ENCODE results near the gene ZNF101.

The ZNF101 gene

DNA sequence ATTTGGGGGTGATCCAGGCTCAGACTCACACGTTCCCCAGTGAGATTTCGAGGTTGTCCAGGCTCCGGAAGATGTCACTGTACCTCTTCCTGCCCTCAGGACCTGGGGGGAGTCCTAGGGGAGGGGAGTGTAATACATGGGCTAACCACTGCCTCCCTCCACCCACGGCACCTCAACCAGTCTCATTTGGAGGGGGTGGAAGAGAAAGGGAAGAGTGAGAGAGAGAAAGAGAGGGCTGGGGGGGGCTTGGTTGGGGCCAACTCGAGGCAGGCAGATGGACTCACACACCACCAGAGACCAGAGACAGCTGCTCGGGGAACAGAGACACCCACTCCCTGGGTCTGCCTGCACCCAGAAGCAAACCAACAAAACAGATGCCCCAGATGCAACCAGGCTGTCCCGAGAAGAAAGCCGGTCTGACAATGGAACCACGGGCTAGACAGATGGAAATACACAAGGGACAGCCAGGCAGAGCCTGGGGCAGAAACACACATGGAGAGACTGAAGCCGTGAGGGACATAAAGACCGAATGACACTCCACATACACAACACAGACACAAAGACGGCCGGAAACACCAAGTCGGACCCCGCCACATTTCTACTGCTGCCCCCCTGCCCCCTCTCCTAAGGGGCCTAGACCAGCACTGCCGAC lies 26.0 kb upstream of the ZNF101 start:
- DNase-seq (ENCODE audit: low read depth) = peak; percentile 27

DNA sequence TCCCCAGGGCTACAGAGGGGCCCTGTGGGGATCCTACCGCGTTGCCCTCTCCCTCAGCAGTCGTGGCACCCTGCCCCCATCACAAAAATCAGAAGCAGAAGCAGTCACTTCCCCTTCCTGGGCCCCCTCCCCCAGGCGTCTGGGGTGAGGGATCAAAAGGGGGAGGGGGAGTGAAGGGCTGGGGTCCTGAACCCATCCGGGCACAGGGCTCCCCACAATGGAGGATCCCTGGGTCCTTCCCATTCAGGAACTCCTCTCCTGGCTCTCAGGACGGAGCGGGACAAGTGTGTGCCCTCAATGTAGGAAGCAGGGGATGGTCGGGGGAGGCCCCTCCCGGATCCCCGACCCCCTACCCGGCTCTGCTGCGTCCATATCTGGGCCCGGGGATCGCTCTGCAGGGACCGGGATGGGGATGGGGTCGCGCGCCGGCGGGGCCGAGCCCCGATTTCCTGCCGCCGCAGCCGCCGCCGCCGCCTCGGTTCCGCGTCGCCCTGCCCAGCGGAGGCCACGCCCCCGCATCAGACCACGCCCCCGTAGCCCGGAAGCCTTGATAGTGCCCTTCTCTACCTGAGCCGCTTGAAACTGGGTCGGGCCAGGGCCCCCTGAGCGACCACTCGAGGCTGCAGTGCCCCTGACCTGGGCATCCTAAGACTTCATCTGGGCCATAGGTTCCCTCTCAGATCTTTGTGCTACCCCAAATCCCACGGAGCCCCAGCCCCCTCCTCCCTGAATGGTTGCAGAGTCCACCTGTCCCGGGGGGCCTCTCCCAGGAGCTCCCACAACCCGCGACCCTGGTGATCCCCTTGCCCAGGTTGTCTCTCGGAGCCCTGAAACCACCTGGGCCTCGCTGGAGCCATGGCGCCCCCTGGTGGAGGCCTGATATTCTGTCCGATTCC lies 25.2 kb upstream of the ZNF101 start, which contains the start of gene GMIP:
Gene GMIP (minus strand): TSS at position 500 of the 896 bp plus-strand sequence. CDS start 128 bp downstream, at position 372.
- DNase-seq (ENCODE audit: low read depth) = peak; percentile 77

DNA sequence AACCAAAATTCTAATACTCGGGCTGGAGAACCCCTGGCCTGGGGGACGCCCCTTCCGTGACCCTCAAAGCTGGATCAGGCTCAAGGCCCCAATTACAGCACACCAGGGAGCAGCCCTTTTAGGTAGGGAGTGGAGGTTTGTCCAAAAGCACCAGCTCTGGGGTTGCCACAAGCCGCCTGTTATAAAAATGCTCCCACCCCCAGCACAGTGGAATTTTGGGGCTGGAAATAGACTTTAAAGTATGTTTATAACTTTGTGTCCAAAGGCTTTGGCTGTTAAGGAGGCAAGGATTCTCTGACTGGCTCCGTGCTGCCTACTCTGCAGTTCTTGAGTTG lies 24.6 kb upstream of the ZNF101 start:
- no peak for DNase-seq (ENCODE audit: low read depth)

DNA sequence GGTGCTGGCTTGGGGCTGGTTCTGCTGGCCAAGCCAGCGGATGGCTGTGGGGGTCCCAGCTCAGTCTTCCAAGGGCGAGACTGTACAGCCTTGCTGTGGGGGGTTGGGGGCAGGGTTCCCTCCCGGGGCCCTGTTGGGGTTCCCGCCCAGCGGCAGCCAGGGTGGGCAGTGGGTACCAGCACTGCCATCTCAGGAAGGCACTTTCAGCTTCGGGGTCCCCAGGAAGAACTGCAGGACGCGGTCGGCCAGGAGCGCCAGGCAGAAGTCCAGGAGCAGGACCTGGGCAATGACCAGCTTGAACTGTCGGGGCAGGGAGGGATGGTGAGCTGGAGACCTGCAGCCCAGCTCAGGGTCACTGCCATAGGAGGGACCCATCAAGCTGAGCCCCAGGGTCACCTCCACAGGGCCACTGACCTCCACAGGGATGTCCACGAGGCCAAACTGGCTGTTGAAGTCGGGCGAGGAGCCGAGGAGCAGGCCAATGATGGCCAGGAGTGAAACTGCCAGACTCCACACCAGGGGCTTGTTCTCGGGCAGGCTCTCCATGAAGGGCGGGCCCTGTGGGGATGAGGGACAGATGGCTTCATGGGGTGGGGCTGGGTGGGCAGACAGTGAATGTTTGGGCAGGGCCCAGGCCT lies 23.3 kb upstream of the ZNF101 start:
- no peak for DNase-seq (ENCODE audit: low read depth)

DNA sequence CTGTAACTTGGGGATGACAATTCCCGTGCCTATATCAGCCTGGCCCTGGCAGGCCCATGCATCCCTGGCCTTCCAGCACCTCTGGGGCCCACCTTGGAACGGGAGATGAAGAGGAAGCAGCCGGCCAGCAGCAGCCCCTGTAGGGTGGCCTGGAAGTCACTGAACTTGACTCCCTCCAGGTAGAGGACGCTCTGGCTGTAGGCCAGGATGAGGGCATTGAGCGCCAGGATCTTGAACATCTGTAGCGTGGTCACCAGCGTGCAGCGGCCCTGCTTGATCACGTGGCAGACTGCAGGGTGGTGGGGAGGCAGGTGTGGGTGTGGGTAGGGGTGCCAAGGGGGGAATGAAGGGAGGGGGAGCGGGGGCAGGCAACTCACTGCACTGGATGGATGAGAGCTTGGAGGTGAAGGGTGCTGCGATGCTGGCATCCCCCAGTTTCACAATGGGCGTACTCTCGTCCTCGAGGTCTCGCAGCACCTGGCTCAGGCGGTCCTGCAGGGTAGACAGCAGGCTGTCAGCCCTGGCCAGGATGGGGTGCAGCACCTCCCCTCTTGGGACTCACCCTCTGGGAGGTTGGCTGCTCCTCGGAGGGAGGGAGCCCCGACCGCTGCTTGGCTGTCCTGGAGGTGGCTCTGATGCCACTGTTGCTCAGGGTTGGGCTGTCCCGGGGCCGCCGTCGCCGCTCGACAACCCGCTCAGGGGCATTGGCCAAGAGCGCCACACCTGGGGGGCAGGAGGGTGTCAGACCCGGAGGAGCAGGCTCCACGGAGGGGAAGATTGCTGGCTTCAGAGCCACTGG lies 21.4 kb upstream of the ZNF101 start:
- DNase-seq (ENCODE audit: low read depth) = no peak

DNA sequence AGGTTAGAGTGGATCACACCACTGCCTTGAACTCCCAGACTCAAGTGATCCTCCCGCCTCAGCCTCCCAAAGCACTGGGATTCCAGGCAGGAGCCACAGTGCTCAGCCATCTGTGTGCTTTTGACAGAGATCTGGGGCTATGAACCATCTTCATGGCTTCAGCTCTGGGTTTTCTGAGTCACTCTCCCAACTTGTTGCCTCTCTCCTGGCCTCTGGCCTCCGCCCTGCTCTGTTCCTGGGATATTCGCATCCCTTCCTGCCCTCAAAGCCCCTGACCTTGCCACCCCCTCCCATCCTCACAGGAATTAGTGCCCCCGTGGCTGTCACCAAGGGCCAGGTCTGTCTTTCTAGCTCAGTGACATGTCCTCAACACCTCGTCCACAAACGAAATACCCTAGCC lies 19.5 kb upstream of the ZNF101 start:
- DNase-seq (ENCODE audit: low read depth) = no peak

- DNase-seq (ENCODE audit: low read depth) = no peak
Observed at GRCh38 chr19:19649580-19649995, 19.1 kb upstream of the ZNF101 start.

DNA sequence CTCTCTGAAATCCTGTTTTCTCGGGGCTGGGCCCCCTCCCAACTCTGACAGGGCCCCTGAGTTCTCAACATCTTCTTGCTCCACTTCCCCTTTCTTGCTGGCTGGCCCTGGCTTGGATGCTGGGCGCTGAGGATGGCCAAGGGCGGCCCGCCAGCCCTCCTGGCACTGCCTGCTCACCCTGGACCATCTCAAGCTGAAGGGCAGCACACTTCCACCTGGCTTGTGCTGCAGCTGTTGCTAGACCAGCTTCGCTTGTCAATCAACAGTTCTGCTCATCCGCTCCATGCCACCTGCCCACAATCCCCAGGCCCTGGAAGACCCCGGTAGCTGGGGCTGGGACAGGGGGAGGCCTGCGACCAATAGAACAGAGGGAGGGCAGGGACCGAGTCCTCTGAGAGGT lies 18.3 kb upstream of the ZNF101 start:
- DNase-seq (ENCODE audit: low read depth) = no peak

DNA sequence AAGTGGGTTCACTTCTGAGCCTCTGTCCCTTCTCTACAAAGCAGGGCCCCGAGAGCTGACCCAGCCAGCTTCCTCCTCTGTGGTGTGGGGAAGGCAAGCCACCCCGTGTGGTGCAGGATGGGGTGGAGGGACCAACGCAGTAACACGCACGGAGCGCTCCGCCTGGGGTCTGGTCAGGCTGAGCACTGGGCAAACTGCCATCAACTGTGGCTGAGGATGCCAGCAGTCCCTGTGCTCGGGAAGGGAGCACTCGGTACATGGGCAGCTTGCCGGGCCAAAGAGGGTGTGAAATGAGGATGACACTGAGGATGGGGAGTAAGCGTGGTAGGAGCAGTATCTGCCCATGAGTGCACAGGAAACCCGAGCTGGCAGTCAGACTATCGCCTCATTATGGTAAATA lies 17.6 kb upstream of the ZNF101 start:
- DNase-seq (ENCODE audit: low read depth) = no peak

DNA sequence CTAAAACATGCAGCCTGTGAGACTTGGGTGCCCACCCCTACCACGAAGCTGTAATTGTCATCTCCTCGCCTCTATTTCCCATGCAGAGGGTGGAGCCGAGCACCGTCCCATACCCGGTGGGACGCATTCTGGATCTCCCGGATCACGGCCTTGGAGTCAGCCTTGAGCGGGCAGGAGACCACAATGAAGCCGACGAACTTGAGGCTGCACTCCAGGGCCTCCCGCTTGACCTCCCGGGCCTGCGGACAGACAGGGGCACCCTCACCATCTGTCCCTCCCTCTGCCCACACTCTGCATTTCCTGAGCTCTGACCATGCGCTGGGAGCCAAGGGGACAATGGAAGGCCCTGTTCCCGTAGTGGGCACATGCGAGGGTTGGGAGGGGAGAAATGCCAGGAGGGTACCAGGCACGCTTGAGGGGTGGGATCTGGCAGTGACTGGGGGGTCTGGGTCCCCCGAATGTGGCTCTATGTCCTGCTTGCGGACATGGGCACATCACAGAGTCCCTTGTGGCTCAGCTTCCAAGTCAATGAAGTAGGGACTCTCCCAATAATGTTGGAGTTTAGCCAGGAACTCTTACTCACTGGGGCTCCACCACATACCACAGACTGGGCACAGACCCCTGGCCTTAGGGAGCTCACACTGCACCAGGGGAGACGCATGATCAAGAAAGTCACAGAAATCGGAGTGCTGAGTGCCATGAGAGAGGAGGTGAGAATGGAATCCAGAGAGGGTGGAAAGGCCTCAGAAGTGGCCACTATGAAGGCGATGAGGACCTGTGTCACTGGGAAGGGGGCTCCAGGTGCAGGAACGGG lies 15.9 kb upstream of the ZNF101 start:
- DNase-seq (ENCODE audit: low read depth) = no peak

DNA sequence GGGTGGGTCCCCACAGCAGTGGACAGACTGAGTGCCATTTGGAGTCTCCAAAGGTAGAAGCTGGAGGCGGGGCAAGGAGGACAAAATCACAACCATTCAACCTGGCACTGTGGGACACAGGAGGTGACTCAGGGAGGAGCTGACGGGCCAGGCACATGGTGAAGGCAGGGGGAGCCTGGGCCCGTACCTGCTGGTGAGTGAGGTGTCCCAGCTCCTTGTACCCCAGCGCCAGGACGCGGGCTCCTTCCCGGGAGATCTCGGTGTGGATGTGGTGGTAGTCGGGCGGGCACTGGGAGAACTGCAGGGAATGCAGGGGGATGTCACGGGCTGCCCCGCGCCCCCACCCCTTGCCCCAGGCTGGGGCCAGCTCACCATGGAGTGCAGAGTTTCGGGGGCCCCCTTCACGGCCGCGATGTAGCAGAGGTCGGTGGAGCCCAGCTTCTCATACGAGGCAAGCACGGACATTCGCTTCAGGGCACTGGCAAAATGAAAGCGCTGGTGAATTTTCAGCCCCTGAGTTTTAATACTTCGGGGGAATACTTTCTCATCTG lies 15.0 kb upstream of the ZNF101 start:
- no peak for DNase-seq (ENCODE audit: low read depth)

- DNase-seq (ENCODE audit: low read depth) = no peak
Observed at GRCh38 chr19:19654441-19654840, 14.2 kb upstream of the ZNF101 start.

- DNase-seq (ENCODE audit: low read depth) = no peak
Observed at GRCh38 chr19:19655051-19655594, 13.5 kb upstream of the ZNF101 start.

GRCh38 chr19:19655641-19656343 lies 12.8 kb upstream of the ZNF101 start:
- DNase-seq (ENCODE audit: low read depth) = no peak

DNA sequence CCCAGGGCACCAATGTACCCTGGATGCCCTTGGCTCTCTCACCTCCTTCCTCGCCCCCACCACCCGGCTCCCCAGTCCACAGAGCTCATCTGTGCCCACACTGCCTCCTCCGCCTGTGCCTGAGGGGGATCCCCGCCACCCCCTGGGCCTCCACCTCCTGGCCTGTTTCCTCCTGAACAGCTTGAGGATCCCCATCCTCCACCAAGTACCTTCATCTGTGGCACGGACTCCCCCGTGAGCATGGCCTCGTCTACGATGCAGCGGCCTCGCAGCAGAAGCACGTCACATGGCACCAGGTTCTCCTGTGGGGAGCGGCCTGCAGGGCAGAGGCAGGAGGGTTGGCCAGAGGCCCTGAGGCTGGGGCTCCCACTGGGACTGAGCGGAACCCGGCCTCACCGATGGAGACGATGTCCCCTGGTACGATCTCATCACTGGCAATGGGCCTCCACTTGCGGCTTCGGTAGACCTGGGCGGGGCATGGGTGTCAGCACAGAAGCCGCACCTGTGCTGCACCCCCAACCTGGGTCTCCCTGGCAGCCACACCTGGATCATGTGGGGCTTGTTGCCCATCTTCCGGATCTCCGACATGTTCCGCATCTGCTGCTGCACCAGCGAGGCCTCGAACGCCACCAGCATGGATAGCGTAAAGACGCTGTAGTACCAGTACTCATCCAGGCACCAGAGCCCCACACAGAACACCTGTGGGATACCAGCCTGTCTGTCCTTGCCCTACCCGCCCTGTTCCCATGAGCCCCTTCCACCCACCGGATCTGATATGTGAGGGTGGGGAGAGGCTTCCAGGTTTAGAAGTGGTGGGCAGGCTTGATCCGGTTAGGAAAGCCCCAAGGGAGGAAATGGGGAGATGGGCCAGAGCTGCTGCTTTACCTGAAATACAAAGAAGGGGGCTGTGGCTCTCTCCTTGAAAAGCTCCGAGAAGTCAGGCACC lies 11.9 kb upstream of the ZNF101 start:
- DNase-seq (ENCODE audit: low read depth) = no peak

DNA sequence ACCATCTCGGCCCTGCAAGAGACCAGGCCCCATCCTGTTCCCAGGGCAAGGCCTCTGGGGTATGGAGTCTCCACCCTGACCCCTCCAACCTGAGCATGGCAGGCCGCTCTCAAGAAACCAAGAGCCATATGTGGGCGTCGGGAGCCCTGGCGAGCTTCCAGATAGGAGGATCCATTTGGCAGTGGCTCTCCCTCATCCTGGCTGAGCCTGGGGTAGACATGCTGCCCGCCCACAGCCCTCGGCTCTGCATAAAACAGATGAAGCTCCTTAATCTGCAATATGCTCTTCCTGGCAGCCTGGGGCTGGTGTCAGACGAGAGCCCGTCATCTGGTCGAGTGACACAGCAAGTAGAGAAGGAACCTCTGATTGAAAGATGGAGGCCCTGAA lies 11.2 kb upstream of the ZNF101 start:
- no peak for DNase-seq (ENCODE audit: low read depth)

GRCh38 chr19:19659646-19660245 lies 8.9 kb upstream of the ZNF101 start:
- no peak for DNase-seq (ENCODE audit: low read depth)

GRCh38 chr19:19661141-19661674 lies 7.4 kb upstream of the ZNF101 start:
- no peak for DNase-seq (ENCODE audit: low read depth)

All from activated T-helper 9 cell treated with anti-CD3 and anti-CD28 coated beads, Interleukin-2, amount 50 U/mL, for 16 hours (primary cell).